Measurements from ENCODE around the gene NSD1. TPM values are rescaled to one million over a fixed set of nuclear protein-coding genes. Genes with fewer than 3 reads are reported as not detected.

Gene NSD1
- polyA plus RNA-seq, 1 donor (not counting 4 experiments of a cell fraction or from before 2014, with no cell fraction given) = 13.6 TPM

DNA sequence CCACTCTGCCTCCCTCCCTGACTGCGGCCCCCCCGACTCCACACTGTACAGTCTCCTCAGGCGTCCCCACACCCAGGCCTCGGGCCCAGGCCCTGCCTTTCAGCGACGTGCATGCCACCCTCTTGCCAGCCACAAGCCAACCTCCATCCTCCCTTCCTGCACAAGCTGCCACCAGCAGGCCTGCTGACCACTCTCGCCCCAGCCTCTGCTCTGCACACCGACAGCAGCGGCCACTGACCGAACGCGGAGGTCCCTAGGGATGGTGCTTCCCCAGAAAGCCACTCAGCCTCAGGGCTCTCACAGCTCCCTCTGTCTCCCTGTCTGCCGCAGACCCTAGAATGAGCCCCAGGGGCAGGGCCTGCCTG lies 199.3 kb downstream of the NSD1 start:
- DNase-seq (ENCODE audit: low read depth, low spot score) (no peak), FAIRE-seq (no peak)
- Histone ChIP-seq H3K27ac (ENCODE audit: control insufficient read depth, insufficient read depth, low read length) (no peak overlapping the region), H2AFZ (ENCODE audit: control insufficient read depth, low read length) (no peak overlapping the region), H3K9me1 (ENCODE audit: control insufficient read depth, extremely low read depth, insufficient read depth, low read length) (no peaks in the 10 kb centered on the region), H3K9me3 (ENCODE audit: control insufficient read depth, low read depth, low read length) (no peaks in the 10 kb centered on the region), H3K4me1 (ENCODE audit: control insufficient read depth, extremely low read depth, insufficient read depth, low read length) (peaks cover 5% of the 10 kb centered on the region), H3K4me2 (ENCODE audit: control insufficient read depth, extremely low read depth, insufficient read depth, low read depth, low read length) (no peak overlapping the region), H3K36me3 (ENCODE audit: control insufficient read depth in 2 of 2, extremely low read depth in 1 of 2, insufficient read depth in 2 of 2, low read length in 2 of 2) (peaks cover 39 to 54% of the 10 kb centered on the region in 2 experiments), H3K27me3 (ENCODE audit: control insufficient read depth, extremely low read depth, insufficient read depth, low read length) (no peaks in the 10 kb centered on the region), H4K20me1 (ENCODE audit: control insufficient read depth, extremely low read depth, insufficient read depth, low read length) (no peaks in the 10 kb centered on the region), H3K9ac (ENCODE audit: control insufficient read depth, extremely low read depth, insufficient read depth, low read length) (no peak overlapping the region), H3K4me3 (ENCODE audit: control insufficient read depth in 2 of 3, extremely low read depth in 1 of 3, insufficient read depth in 2 of 3, low read depth in 1 of 3, low read length in 3 of 3) (no peak overlapping the region), H3K79me2 (ENCODE audit: control insufficient read depth, insufficient read depth, low read length) (no peaks in the 10 kb centered on the region)
- dilution Hi-C loops (cut with MboI; ENCODE audit: extremely low pct_ligation_motif_present, low sequenced_read_pairs) = no loop called here
- TF ChIP-seq, protein P1, sequence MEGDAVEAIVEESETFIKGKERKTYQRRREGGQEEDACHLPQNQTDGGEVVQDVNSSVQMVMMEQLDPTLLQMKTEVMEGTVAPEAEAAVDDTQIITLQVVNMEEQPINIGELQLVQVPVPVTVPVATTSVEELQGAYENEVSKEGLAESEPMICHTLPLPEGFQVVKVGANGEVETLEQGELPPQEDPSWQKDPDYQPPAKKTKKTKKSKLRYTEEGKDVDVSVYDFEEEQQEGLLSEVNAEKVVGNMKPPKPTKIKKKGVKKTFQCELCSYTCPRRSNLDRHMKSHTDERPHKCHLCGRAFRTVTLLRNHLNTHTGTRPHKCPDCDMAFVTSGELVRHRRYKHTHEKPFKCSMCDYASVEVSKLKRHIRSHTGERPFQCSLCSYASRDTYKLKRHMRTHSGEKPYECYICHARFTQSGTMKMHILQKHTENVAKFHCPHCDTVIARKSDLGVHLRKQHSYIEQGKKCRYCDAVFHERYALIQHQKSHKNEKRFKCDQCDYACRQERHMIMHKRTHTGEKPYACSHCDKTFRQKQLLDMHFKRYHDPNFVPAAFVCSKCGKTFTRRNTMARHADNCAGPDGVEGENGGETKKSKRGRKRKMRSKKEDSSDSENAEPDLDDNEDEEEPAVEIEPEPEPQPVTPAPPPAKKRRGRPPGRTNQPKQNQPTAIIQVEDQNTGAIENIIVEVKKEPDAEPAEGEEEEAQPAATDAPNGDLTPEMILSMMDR (optimal IDR thresholded peaks at IDR 0.05 in 1 of 3, IDR thresholded peaks at IDR 0.05 in 1 of 3, conservative IDR thresholded peaks at IDR 0.05 in 1 of 3; ENCODE audit: extremely low read depth in 1 of 3, insufficient read depth in 2 of 3, low read length in 3 of 3) = no peak
- no peak for TF ChIP-seq EZH2 (IDR thresholded peaks at IDR 0.05; ENCODE audit: low read length)

DNA sequence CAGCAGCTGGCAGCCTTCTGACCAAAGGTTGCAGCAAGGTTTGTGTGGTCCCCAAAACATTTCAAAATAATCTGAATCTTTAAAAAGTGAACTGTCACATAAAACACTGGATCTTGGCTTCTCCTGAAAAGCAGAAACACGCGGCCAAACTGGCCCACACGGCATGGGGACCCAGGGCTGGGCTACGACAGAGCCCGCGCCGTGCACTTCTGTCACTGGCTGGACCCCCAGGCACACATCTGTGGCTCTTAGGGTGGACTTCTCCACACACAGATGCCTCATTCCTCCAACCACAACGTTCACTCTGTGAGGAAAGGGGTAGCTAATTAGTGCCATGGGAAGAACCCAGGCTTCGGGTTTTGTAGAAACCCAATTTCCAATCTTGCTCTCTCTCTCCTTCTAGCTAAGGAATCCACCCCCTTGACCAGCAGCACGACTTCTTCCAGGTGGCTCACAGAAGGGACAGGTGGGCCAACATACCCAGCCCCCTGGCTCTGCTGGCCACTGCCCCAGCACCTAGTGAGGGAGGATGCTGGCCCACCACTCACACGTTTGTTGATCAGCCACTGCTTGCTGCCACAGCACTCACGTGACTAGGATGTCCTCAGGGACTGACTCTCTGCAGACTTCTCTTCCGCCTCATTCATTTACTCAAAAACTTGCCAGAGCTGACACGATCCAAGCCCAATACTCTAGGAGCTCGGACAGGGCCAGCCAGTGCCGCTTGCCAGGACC lies 200.0 kb downstream of the NSD1 start:
- peaks cover 43 to 51% of the 10 kb centered on the region in 2 experiments for H3K36me3 ChIP-seq (ENCODE audit: control insufficient read depth in 2 of 2, extremely low read depth in 1 of 2, insufficient read depth in 2 of 2, low read length in 2 of 2)
- no peak overlapping the region for H3K4me2 ChIP-seq (ENCODE audit: control insufficient read depth, extremely low read depth, insufficient read depth, low read depth, low read length)
- no peak overlapping the region for H3K27ac ChIP-seq (ENCODE audit: control insufficient read depth, insufficient read depth, low read length)
- no peaks in the 10 kb centered on the region for H4K20me1 ChIP-seq (ENCODE audit: control insufficient read depth, extremely low read depth, insufficient read depth, low read length)
- H3K27me3 ChIP-seq (ENCODE audit: control insufficient read depth, extremely low read depth, insufficient read depth, low read length) = no peaks in the 10 kb centered on the region
- H3K4me3 ChIP-seq (ENCODE audit: control insufficient read depth in 2 of 3, extremely low read depth in 1 of 3, insufficient read depth in 2 of 3, low read depth in 1 of 3, low read length in 3 of 3) = no peak overlapping the region
- no peaks in the 10 kb centered on the region for H3K9me3 ChIP-seq (ENCODE audit: control insufficient read depth, low read depth, low read length)
- TF ChIP-seq EZH2 (IDR thresholded peaks at IDR 0.05; ENCODE audit: low read length) = no peak
- TF ChIP-seq, protein P1 (optimal IDR thresholded peaks at IDR 0.05 in 1 of 3, IDR thresholded peaks at IDR 0.05 in 1 of 3, conservative IDR thresholded peaks at IDR 0.05 in 1 of 3; ENCODE audit: extremely low read depth in 1 of 3, insufficient read depth in 2 of 3, low read length in 3 of 3) = no peak
- H3K9ac ChIP-seq (ENCODE audit: control insufficient read depth, extremely low read depth, insufficient read depth, low read length) = no peak overlapping the region
- H3K9me1 ChIP-seq (ENCODE audit: control insufficient read depth, extremely low read depth, insufficient read depth, low read length) = no peaks in the 10 kb centered on the region
- H3K4me1 ChIP-seq (ENCODE audit: control insufficient read depth, extremely low read depth, insufficient read depth, low read length) = no peaks in the 10 kb centered on the region
- H2AFZ ChIP-seq (ENCODE audit: control insufficient read depth, low read length) = no peak overlapping the region
- no peak for DNase-seq (ENCODE audit: low read depth, low spot score)
- H3K79me2 ChIP-seq (ENCODE audit: control insufficient read depth, insufficient read depth, low read length) = no peaks in the 10 kb centered on the region
- dilution Hi-C loops (cut with MboI; ENCODE audit: extremely low pct_ligation_motif_present, low sequenced_read_pairs) = no loop called here
- FAIRE-seq = no peak

Measured in keratinocyte (primary cell).